Keratinocyte (primary cell): ENCODE measurements around the gene MRPL28.
"Not testable (repeated sequence)": the region's sequence is repeated elsewhere in the genome, so short reads cannot be mapped to it uniquely, and the experiment has no call there.

Experiments used
- EZH2 ChIP-seq: IDR thresholded peaks from one replicate; pipeline ENCODE4 v1.6.1; 2012; ENCODE audit warnings: inconsistent platforms, mild to moderate bottlenecking, low read length, moderate library complexity
- TF ChIP-seq, protein P1 (sequence below), 3 experiments: IDR thresholded peaks in 1 of 3; conservative IDR thresholded peaks in 1 of 3; optimal IDR thresholded peaks in 1 of 3; 2 replicates in 2 of 3; 3 replicates in 1 of 3; pipeline versions ENCODE3 to v1.5.1; 2011; ENCODE audit warnings: low read length in 3 of 3, mild to moderate bottlenecking in 3 of 3, moderate library complexity in 2 of 3, control low read depth in 1 of 3, inconsistent platforms in 1 of 3; ENCODE audit not compliant: insufficient read depth in 2 of 3; ENCODE audit errors: extremely low read depth in 1 of 3

DNA sequence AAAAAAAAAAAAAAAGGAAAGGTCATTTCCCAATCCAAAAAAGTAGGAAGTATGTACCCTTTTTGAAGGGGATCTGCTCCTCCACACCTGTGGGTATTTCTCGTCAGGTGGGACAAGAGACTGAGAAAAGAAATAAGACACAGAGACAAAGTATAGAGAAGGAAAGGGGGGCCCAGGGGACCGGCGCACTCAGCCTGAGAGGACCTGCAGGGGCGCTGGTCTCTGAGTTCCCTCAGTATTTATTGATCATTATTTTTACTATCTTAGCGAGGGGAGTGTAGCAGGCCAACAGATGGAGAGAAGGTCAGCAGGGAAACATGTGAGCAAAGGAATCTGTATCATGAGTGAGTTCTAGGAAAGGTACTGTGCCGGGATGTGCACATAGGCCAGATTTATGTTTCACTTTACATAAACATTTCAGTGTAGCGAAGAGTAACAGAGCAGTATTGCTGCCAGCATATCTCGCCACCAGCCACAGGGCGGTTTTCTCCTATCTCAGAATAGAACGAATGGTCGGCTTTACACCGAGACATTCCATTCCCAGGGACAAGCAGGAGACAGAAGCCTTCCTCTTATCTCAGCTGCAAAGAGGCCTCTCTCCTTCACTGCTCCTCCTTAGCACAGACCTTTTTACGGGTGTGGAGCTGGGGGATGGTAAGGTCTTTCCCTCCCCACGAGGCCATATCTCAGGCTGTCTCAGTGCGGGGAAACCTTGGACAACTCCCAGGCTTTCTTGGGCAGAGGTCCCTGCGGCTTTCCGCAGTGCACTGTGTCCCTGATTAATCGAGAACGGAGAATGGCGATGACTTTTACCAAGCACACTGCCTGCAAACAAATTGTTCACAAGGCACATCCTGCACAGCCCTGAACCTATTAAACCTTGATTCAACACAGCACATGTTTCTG lies 17.7 kb upstream of the MRPL28 start:
- TF ChIP-seq, protein P1, sequence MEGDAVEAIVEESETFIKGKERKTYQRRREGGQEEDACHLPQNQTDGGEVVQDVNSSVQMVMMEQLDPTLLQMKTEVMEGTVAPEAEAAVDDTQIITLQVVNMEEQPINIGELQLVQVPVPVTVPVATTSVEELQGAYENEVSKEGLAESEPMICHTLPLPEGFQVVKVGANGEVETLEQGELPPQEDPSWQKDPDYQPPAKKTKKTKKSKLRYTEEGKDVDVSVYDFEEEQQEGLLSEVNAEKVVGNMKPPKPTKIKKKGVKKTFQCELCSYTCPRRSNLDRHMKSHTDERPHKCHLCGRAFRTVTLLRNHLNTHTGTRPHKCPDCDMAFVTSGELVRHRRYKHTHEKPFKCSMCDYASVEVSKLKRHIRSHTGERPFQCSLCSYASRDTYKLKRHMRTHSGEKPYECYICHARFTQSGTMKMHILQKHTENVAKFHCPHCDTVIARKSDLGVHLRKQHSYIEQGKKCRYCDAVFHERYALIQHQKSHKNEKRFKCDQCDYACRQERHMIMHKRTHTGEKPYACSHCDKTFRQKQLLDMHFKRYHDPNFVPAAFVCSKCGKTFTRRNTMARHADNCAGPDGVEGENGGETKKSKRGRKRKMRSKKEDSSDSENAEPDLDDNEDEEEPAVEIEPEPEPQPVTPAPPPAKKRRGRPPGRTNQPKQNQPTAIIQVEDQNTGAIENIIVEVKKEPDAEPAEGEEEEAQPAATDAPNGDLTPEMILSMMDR (optimal IDR thresholded peaks at IDR 0.05 in 1 of 3, IDR thresholded peaks at IDR 0.05 in 1 of 3, conservative IDR thresholded peaks at IDR 0.05 in 1 of 3; ENCODE audit: extremely low read depth in 1 of 3, insufficient read depth in 2 of 3, low read length in 3 of 3): not testable (repeated sequence)
- TF ChIP-seq EZH2: not testable (repeated sequence)
